Fibroblast of skin of left quadriceps (primary cell): ENCODE results near the gene SGCD.
A peak's percentile ranks its signal among the peaks of the same experiment; 100 is the strongest.

ENCODE experiments used
- DNase-seq, 2 experiments: peaks; one replicate each; pipeline ENCODE4 v3.0.0-alpha.2; 2013; ENCODE audit warnings: low read depth in 2 of 2

SGCD gene

DNA sequence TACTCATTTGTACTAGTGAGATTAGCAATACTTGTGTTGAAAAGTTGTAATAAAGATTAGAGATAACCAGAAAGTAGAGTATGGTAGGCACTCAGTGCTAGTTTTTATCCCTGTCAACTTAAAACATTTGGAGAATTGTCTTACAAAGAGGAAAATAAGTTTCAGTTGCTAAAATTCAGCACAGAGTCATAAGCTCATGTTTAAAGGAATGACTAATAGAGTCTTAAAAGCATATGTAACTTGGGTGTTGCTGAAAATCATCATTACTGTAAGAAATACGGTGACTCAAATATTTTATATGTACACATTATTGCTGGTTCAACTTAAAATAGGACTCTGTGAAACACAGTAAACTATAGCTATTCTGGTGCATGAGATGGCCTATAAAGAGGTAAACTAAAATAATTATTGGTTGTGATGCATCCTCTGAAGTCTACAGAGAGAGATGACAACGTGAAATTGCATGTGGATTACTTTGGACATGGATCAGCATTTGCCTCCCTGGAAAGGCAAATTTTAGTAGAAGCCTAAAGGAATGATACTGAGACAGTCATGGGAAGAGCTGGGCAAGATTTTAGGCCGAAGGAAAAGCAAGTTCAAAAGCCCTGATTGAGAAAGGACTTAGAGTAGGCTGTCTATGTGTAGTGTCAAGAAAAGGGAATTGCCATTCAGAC lies 34.6 kb downstream of the SGCD start:
- peak; percentile 57 to 63 for DNase-seq

DNA sequence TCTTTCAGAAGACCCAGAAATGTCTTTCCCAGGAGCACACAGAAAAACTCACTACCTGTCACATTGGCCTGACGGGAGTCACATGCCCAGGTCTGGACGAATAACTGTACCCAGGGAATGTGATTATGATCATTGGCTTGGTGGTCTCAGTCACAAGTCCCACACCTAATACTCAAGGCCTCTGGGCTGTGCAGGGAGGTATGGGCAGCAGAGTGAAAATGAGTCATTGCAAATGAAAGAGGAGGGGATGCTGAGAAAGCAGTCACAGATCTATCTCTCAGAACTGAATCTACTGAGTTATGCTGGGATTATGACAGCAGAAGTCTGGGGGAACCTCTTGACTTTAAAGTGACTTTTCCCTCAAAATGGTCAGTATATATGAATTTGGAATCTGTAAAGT lies 36.9 kb downstream of the SGCD start:
- DNase-seq = no peak

DNA sequence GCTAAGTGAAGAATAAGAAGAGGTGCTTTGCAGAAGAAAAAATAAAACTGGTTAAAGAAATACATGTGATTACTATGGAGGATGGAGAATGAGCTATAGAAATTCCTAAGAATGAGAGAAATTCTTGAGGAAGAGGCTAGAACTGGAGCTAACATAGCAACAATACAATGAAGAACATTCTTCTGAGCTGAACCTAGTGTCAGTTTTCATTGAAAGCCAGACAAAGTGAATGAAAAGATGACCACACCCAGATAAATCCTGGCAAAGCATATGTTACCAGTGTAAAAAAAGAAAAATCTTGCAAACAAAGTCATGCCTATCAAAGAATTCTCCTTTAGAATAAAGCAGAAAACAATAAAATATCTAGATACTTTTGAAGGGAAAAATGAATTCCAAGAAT lies 39.6 kb downstream of the SGCD start:
- no peak for DNase-seq

DNA sequence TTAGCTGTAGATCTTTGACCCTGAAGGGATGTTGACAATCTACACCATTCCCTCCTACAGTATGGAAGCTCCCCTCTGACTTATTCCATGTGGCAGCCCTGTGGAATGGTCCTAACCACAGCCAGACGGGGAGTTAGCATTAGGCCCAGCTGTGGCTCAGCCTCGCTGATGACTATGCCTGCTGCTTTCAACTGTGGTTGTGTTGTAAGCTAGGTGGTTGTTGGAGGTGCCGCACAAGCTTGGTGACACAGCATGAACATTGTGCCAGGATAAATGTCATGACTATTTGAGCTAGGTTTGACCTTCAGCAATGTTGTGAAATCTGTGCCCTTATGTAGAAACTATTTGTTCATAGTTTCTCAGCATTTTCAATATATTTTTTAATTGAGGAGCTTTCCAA lies 40.6 kb downstream of the SGCD start:
- peak; percentile 90 for DNase-seq

DNA sequence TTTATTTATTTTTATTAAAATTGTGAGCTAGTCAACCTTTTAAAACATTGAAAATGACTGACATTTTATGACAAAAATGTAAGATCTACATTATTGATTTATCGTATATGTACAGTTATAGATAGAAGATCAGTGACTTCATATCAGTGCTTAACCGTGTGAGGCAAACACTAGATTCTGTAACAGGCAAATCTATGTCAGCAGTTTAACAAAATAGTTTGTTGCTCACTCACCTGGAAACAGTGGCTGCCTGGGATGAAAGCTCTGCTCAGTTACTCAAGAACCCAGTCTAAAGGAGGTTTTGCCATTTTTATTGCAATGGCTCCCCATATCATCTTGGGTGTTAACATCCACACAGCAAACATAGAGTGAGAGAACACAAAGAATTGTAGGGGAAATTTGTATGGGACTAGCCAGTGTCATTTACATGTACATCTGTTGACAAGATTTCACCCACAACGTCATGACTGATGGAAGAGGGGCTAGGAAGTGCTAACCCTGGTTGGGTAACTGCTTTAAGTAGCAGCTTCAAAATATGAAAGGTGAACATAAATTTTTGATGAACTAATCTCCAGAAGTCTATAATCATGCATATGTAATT lies 49.0 kb downstream of the SGCD start:
- no peak for DNase-seq

DNA sequence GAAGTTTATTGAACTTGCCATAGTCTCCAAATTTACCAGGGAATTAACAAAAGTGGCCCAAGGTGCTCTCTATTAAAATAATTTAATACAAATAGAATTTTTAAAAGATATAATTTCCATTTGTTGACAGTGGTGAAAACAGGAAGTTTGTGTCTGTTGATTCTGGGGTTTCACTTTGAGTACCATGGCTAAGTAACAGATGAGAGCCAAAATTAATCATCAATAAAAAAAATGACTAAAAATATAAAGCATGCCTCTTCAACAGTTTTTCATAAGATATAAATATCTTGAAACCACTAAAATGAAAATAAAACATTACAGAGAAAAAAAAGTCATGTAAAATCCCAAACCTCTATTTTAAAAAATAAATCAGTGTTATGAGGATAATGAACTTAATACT lies 49.8 kb downstream of the SGCD start:
- no peak for DNase-seq

DNA sequence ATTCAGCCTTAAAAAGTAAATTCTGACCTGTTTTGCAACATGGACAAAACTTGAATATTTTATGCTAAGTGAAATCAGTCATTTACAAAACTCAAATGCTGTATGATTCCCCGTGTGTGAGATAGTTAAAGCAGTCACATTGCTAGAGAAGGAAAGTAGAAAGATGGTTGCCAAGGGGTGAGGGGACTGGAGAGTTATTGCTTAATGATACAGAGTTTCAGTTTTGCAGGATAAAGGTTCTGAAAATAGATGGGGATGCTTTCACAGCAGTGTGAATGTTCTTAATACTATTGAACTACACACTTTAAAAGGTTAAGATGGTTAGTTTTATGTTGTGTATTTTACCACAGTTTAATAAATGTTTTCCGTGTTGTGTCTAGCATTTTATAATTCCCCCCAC lies 51.2 kb downstream of the SGCD start:
- no peak for DNase-seq

DNA sequence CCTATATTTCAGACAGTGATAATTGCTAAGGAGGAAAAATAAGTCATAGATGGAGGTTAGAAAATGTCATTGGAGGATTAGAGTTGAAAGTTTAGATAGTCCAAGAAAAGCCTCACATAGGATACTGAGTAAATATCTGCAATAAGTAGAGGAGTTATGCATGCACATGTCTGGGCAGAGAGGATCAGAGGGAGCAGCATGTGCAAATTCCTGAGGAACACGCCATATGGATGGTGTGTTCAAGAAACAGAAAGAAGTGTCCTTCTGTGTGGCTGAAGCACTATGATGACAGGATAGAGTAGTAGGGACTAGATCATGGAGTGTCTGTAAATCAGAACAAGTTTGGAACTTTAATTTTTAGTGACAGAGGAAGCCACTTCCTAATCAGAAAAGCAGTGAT lies 52.2 kb downstream of the SGCD start:
- no peak for DNase-seq

DNA sequence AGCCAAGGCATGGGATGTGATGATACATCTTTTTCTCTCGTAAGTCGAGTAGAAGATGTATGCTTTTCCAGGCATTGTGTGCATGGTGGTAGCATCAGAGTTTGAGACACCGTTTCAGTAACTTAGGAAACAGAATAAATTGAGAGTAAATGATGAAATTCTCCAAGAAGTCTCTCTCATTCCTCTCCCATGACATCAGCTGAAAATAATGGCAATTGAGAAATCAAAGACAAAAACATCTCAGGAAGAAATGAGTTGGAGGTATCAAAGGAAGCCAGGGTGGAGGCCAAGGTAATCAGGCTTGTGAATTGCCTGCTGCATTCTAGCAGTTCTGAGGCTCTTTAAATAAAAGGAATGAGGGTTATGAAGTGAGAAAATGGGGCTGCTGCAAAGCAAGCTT lies 53.9 kb downstream of the SGCD start:
- peak; percentile 75 to 76 for DNase-seq

DNA sequence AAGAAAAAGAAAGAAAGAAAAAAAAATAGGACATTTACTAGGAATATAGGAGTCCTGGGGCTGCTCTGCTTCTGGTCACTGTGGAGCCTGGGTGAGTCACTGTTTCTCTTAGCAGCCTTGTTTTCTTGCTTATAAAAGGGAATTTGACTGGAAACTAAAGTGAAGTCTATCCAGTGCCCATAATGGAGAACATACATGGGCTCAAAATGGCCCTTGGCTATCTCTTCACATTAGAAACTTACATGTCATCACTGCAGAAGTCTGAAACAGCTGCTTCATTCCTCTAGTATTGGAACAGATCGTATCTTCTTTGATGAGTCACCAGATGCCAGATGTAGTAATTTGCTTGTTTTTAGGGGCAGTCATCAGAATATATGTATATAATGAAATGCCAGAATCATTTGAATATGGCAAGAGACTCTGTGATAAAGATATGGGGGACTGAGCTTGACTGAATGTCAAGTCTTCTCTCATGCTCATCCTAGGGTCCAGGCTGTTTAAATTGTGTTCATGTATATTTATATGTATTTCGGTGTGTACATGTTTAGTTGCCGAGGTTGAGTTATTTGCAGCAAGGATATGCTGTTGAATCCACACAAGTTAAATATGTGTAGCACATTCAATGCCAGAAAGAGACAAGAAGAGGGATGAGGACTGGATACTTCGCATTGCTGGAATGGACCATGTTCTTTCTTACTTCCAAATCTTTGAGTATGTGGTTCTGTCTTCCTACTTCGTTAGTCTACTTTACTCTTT lies 56.7 kb downstream of the SGCD start:
- peak; percentile 78 to 81 for DNase-seq

DNA sequence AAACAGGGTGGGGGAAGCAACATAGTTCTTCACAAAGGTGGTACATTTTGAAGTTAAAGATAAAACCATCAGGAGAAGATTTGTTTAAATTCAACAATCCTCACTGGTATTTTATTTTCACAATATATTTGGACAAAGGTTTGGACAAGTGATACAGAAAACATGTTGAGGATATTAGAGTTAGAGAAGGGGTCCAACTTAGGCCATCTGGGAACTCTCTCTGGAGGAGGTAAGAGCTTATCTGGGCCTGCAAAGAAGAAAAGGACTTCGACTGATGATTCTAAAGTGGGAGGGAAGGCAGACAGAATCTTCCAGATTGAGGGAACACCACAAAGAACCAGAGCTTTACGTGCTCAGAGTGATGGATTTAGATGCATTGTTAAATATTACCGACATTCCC lies 58.5 kb downstream of the SGCD start:
- DNase-seq = no peak

DNA sequence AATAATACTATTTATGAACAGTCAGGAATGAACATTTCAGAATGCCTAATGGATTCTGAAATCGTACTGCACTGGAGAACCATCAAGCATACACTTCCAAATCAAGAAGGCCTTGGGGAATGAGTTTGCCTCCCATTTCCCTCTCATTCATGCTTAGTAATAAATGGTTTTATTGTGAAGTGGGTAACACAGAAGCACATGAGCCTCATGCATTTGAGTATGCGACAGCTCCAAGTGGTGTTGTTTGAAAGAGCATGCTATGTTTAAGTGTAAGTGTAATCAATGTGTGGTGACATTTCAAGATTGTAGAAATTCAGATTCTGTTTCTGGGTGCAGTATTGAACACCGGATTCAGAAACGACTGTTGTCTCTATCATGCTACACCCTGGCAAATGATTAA lies 60.0 kb downstream of the SGCD start:
- no peak for DNase-seq

DNA sequence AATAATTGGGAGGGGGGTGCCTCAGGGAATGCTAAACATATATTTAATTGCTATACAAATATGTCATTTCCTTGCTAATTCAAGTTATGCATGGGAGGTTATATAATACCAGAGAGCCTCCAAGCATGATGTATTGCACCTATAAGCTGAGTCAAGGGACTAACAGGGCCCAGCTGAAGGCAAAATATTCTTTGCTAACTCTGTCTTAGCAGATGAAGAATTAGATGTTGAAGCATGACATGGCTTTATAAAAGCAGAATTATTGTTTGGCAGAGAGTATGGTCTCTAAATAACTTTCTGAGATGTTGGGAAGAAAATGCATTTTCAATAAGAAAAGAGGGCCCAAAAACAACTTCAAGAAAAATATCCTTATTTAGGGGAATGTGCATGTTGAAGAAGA lies 60.4 kb downstream of the SGCD start:
- DNase-seq = no peak

DNA sequence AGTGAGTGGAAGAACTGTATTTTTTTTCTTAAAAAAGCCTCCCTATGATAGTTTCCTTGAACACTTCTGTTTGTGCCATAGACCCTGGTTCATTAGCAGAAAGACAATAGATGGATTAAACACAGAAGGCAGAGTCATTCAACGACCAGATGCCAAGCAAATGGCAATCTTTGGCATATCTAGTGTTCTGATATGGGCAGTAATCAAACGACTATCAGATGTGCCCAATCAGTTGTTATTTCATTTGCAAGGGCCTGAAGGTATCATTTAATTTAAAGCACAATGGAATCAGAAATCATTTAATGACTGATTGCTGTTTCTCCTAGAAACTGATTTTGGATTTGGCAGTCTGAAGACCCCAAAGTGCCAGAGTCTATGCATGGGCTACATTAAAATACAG lies 61.3 kb downstream of the SGCD start:
- no peak for DNase-seq

DNA sequence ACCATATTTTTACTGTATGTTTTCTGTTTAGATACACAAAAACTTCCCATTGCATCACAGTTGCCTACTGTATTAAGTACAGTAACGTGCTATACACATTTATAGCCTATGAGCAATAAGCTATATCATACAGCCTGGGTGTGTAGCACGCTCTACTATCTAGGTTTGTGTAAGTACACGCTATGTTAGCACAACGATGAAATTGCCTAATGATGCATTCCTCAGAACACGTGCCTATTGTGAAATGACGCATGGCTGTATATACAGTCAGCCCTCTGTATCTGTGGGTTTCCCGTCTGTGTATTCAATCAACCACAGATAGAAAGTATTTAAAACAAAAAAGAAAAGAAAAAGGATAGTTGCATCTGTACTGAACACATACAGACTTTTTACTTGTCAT lies 64.2 kb downstream of the SGCD start:
- DNase-seq = peak; percentile 88

DNA sequence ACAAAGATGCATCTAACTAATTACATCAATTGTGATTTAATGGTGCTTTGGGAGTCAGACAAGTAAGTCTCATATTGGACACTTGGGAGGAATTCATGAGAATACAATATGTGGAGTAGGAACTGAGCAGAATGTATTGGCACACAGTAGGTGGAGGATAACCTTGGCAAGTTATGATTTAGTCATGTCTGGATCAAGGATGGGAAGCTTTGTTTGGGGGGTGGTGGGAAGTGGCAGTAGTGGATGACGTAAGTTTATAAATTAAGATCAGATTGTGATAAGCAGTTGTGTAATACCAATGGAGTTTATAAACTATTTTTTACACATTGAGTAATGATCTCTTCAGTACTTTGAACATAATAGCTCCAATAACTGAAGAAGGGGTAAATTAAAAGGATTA lies 67.0 kb downstream of the SGCD start:
- DNase-seq = no peak

DNA sequence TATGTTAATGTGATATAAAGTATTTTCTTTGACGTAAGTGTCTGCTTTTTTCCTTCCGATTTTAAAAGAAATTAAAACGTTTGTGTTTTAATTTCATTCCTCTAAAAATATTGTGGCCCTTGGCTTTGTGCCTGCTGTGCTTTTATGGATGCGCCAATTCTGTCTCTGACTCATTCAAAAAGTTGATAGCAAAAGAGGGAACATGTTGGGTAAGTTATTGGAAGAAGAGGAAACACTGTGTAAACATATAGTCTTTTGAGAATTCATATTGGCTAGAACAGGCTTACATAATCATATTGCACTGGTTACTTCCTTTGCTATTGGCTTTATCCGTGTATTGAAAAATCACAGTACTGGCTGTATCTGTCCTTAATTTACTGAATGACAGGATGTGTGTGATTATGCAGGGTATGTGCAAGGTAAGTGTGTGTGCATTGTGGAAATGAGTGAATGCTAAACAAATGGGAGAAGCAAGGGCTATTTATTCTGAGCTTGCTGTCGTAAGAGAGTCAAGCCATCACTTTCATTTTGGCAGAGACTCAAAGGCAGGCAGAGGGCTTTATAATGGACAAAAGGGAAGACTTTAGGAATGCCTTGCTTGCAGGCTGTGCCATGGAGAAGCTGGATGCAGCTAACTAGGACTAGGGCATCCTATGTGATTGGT lies 67.8 kb downstream of the SGCD start:
- no peak for DNase-seq

DNA sequence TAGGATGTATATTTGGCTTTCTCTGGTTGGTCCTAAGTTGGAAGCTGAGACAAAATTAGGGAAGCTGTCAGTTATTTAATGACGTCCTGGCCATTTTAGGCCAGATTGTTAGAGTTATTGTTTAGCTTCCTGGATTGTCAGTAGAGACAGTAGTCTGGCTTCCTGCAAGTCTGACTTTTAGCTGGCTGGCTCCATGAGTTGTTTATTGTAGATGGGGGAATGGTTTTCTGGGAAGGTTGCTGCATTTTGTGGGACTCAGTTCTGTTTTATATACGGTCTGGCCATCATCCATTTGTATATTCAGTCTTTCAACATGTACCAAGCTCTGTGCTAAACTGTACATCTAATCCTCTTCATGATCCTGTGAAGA lies 68.3 kb downstream of the SGCD start:
- DNase-seq = no peak

DNA sequence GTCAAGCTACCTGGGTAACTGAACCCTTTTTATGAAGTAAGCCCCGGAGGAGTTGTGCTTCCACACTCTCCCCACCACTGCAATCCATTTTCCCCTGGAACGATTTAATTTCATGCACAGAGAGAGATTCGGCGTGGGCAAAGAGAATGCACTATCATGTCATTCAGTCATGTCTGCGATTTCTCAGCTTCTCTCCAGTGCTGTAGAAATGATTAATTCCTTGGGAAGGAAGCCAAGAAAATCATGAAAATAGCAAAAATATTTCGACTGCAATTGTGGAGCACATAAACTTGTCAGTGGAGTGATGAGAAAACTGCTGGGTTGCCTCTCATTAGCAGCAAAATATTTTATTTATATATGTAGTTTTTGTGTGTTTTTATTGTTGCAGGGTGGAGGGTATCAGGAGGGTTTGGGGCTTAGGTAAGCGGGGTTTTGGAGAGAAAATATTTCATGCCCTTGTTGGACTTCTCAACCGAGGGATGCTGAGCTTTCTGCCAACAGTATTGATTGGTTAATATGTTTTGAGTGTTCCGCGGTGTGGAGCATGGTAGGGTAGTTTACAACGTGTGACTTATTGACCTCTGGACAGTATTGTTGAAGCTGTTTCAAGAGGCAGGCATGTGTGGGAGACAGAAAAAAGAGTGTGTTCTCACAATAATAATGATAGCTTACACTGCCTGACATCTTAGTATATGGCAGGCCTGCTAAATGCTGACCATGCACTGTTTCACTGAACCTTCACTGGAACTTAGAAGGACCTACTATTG lies 69.3 kb downstream of the SGCD start:
- peak; percentile 86 to 88 for DNase-seq

DNA sequence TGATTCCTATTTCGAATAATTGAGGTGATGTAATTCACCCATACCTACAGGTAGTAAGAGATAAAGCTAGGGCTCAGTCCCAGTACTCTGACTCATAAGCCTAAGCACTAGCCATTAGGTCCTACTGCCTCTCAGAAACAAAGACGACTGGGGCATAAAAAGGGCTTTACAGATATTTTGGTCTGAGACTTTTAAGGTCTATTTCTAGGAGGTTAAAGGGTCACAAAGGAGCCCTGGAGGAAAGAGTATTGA lies 69.8 kb downstream of the SGCD start:
- no peak for DNase-seq

DNA sequence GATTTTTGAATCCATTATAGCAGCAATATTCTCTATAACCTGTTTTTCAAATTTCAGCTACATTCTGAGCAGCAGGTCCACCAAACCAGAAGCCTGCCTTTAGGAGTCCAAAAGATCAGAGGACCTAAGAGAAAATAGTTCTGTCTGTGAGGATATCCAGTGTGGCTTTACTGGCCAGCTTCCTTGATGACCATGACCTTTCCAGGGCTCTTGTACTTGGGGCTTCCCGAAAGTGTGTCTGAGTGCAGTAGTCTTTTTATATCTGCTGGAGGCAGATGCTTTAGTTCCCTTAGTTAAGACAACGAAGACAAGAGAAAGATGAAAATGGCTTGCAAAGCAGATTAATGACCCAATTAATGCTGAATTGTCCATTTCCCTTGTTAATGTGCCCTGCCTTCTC lies 72.4 kb downstream of the SGCD start:
- DNase-seq = no peak

DNA sequence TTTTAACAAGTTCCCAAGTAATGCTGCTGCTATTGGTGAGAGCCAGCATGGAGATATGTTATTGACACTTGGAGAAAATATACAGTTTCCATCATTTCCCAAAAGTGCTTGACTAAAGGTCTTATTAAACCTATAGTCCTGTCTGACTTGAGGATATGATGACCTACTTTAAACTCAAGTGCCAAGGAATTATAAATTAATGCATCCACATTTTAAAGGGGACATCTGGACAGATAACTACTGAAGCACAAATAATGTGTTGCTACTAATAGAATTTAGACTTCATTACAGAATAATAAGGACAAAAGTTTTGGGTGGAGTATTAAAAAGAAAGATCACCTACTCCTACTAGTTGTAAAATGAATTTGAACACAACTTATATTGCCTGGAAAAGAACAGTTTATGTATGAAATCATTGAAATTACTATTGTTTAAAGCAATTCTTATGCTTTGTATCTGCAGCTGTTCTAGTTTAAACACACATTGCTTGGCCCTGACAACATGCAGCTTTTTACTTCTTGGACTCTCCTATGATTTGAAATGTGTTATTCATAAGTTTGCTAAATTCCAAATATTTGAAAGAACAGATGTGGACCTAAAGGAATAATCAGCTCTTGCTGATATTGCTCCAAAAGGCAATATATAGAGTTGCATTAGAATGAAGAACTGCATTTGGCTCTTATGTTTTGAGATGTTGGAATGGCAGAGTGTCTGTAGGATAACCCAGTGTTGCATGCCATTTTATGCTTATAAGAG lies 73.4 kb downstream of the SGCD start:
- DNase-seq = no peak
